HG03103 (cell line): ENCODE data around the gene ADGRF4.
"Not testable (repeated sequence)": the region's sequence is repeated elsewhere in the genome, so short reads cannot be mapped to it uniquely, and the experiment has no call there.

ENCODE experiments used
- ATAC-seq: cut with Tn5 transposase; IDR thresholded peaks from one replicate; pipeline ENCODE4 v1.9.1; 2021; ENCODE audit warnings: low read depth; ENCODE audit not compliant: unreplicated experiment

Gene ADGRF4

DNA sequence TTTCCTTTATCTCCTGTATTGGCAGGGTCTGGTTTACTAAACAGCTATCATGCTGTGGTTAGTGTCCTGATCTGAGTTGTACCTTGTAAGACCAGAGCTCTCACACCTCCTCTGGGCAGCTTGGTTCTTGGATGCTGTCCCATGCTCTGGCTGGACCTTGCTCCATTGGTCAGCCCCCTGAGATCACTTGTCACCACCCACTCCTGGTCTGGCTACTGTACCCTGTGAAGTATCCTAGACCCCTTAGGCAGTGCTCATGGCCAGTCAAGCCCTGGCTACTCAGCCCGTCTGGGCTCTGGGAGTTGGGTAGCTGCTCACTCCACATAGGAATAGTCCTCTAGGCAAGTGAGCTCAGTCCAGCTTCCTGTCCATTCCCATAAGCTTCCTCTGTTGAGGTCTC lies 31.1 kb downstream of the ADGRF4 start:
- ATAC-seq = no peak

DNA sequence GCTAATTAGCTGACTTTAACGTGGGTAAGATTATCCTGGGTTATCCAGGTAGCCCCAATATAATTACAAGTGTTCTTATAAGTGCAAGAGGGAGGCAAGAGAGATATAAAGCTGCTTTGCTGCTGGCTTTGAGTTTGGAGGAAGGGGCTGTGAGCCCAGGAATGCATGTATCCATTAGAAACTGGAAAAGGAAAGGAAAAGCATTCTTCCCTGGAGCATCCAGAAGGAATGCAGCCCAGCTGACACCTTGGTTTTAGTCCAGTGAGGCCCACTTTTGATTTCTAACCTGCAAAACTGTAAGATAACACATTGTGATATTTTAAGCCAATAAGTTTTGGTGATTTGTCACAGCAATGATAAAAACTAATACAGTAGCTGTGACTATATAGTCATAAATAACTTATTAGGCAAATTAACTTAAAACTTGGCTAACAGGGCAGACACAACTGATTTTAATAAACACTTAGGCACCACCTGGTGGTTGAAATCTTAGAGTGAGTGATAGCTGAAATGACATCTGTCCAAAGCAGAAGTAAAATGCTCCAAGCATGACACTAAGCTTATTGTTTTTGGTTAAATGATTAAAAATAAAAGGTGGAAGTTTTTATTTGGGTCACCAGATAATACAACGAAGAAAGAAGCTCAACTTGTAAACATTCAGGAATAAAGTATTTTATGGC lies 35.6 kb downstream of the ADGRF4 start:
- peak; percentile 74 for ATAC-seq

DNA sequence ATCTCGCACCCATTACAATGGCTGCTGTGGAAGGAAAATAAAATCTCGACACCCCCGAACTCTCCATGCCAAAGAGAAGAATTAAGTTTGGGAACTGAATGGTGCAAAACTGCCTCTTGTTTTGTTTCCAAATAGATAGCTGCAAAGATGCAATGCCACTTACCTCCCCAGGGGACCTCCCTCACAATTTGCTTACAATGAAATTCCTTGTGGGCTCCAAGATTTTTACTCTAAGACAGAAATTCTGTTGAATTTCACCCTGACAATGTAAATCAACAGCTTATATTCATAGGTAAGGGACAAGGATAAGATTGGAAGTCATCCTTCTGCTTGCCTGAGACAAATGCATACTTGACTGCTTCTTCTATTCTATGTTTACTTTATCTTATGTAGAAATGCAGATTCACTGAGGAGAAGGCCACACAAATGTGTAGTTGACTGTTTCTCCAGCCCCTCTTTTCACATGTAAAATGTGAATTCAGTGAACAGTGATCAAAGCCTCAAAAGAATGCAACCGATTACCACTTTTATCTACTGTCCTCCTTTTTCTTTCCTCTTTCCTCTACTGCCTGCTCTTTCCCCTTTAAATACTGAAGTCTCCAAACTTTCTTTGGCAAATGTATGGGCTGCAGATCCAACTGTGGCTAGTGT lies 36.6 kb downstream of the ADGRF4 start:
- no peak for ATAC-seq

DNA sequence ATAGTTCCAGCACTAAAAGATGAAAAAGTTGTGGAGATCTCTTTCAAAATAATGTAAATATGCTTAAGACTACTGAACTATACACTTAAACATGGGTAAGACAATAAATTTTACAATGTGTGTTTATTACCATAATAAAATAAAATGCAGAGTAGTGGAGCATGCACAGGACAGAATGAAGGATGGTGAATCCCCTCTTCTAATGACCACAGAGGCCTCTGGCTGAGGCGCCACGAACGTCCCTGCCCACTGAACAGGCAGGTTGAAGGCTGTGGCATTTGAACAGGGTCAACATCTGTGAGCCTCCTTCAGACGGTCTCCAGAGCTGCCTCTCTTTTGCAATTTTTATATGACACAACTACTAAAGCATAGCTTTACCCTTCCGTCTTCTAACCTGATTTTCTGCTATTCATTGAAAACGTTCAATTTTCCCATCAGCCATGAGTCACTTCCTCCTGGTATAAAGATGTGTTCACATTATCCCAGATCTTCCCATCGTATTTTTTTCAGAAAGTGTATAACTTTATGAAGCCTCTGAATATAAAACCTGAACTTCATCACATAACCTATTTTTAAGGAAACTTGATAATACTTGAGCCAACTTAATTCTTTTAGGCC lies 37.8 kb downstream of the ADGRF4 start:
- ATAC-seq = no peak

DNA sequence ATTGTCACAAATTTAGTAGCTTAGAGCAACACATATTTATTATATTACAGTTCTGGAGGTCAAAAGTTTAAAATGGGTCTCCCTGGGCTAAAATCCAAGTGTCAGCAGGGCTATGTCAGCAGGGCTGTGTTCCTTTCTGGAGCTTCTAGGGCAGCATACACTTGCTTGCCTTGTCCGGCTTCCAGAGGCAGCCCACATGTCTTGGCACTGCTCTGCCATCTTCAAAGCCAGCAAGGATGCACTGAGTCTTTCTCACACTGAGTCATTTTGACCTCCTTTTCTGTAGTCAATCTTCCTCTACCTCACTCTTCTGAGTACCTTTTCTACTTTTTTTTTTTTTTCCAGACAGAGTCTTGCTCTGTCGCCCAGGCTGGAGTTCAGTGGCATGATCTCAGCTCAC lies 39.0 kb downstream of the ADGRF4 start:
- no peak for ATAC-seq

DNA sequence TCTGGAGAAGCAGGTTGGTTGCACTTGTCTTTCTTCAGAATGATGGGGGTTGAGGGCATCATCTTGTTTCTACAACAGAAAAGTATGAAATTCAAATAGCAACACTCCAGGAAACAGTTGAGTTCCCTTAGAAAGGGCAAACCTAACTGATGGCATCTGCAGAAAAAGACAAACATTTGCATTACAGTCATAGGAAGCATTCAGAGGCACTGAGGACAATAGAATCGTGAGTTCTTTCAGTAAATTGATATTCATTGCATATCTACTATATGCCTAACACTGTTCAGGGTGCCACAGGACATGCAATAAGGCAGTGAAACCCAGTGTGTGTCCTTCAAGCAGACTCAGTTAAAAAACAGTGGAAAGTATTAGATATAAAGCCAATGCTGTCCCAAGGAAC lies 42.3 kb downstream of the ADGRF4 start:
- no peak for ATAC-seq

DNA sequence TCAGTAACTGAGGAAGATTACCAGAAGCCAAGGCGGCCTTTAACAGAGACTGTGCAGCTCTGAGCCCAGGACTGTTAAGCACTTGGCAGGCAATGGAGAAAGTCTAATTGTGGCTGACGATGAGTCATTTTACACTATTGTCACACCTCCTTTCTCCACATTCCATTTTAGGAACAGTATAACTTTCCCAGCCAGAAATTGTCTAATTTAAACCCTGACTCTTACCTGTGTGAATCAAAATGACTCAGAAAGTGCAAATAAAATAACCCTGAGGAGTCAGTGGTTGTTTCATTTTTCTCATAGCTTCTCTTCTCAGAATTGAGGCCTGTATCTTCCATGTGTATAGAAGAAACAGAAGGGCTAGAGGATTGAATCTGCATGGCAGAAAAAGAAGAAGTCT lies 43.4 kb downstream of the ADGRF4 start:
- ATAC-seq = no peak

DNA sequence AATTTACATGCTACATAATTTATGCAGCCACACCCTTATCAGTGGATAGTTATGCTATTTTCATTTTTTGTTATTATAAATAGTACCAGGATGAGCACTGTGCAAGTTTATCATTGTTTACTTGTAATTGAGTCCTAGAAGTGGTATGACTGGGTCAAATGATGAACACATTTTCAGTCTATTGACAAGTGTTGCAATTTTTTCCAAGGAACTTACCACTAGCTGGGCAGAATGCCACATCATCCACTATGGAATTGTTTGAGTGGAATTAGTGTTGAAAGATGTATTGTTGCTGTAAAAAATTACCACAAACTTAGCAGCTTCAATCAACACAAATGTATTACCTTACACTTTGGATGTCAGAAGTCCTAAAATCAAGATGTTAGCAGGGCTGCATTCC lies 45.4 kb downstream of the ADGRF4 start:
- ATAC-seq = no peak

DNA sequence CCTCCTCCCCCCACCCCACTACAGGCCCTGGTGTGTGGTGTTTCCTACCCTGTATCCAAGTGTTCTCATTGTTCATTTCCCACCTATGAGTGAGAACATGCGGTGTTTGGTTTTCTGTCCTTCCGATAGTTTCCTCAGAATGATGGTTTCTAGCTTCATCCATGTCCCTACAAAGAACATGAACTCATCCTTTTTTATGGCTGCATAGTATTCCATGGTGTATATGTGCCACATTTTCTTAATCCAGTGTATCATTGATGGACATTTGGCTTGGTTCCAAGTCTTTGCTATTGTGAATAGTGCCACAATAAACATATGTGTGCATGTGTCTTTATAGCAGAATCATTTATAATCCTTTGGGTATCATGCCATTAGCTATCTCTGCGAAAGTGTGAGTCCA lies 46.9 kb downstream of the ADGRF4 start:
- ATAC-seq = not testable (repeated sequence)

DNA sequence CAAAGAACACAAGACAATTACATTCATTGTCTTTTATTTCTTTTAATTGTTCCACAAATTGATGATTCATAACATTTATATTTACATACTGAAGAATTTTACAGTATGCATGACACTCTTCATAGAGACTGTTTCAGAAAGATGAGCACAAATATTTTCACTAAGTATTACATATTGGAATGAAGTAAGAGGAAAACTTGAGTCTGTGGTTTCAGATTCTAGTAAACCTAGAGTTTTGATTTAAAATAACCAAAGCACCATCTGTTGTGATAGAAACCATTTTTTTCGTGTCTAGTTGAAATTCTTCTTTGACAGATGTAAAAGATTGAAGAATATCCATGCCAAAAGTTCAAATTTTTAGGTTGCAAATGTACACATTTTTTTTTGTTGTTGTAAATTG lies 51.4 kb downstream of the ADGRF4 start:
- ATAC-seq = no peak

DNA sequence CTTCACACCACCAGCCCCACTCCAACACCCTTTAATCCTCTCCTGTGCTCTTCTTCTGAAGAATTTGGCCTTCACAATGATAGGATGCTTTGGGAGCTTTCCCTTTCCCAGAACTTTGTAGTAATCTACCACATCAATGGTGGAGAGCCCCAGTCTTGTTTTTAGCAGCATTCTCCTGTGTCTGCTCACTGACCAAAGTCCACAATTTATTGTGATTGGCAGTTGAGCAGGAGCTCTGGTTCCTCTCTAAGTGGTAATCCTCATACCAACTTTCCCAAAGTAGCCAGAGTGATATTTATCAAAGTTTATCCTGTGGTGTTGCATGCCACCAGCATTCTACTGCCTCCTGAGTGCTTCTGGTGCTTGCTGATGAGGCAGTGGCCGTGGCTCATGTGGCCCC lies 54.4 kb downstream of the ADGRF4 start:
- ATAC-seq = no peak

DNA sequence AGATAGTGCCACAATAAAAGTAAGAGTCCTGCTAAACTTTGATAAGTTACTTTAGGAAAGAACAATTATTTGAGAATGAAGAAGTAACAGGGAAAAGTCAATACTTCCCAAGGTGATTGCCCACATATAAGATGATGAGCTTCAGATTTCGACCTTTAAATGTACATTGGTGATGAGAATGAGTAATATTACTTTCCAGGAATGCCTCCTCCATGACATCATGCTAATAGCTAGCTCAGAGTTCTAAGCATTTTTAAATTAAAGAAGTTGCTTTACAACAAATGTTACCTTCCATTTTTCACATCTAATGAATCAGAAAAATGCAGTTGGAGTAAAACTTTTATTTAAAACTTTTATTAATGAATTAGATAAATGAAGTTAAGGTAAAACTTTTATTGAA lies 61.0 kb downstream of the ADGRF4 start:
- ATAC-seq = no peak

DNA sequence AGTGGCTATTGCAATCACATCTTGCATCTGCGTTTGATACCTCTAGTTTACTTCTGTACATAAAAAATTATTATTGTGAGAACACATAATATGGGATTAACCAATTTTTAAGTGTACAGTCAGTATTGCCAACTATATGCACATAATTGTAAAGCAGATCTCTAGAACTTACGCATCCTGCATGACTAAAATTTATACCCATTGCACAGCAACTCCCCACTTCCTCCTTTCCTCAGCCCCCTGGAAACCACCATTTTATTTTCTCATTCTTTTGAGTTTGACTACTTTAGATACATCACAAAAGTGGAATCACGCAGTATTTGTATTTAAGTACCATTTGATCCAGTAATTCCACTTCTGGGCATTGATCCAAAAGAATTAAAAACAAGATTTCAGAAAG lies 64.1 kb downstream of the ADGRF4 start:
- ATAC-seq = no peak

DNA sequence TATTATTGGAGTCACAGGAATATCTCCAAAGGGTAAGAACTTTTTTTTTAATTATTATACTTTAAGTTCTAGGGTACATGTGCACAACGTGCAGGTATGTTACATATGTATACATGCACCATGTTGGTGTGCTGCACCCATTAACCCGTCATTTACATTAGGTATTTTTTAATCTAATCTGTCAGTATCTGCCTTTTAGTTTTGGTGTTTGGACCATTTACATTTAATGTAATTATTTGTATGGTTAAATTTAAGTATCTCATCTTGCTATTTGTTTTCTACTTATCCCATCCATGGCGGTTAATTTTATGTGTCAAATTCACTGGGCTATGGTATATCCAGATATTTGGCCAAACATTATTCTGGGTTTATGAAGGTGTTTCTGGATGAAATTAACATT lies 68.1 kb downstream of the ADGRF4 start:
- ATAC-seq = no peak

DNA sequence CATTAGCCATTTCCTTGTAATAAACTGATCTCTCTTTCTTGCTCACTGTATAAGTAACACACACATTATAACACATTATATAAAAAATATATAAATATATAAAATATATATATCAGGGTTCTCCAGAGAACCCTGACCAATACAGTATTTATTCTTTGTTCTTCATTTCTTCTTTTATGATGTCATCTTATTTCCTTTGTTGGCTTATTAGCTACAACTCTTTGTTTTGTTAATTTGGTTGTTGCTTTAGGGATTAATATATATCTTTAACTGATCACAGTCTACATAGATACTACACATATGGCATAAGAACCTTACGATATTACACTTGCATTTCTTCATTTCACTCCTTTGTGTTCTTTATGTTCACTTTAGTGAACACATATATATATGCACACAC lies 68.7 kb downstream of the ADGRF4 start:
- ATAC-seq = no peak

DNA sequence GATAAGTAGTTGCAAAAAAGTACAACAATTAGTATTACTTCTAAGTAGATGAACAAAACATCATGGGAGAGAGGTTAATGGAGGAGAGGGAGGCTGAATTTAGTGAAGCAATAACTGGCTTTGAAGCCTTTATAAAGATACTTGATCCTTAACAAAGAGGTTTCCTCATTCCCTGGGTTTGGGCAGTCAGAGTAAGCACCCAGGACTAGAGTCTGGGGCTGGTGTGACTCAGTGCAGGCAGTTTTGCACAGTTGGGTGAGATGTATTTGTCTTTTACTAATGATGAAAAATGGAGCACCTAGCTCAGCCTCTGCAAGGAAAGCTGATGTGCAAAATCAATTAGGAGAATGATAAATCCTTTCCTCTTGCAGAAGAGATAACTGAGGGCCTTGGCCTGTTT lies 71.6 kb downstream of the ADGRF4 start:
- no peak for ATAC-seq
